AG20443 (cell line): ENCODE results near the gene OSGIN1.

Experiments used
- DNase-seq: peaks from one replicate; pipeline ENCODE4 v3.0.0; 2012; ENCODE audit warnings: low spot score, mixed read lengths

Gene OSGIN1

GRCh38 chr16:83952940-83953795 lies at the start of gene OSGIN1:
OSGIN1 (plus strand) TSS chr16:83953240; CDS start chr16:83957672, 4,432 bp downstream.
- peak; percentile 98 for DNase-seq

GRCh38 chr16:83903751-83904150 lies 49.3 kb upstream of the OSGIN1 start:
- peak; percentile 46 for DNase-seq

- no peak for DNase-seq
Observed at GRCh38 chr16:83906683-83907082, 46.4 kb upstream of the OSGIN1 start.

GRCh38 chr16:83907111-83907510 lies 45.9 kb upstream of the OSGIN1 start:
- DNase-seq, result no peak

- no peak for DNase-seq
Observed at GRCh38 chr16:83907631-83908250, 45.3 kb upstream of the OSGIN1 start.

GRCh38 chr16:83908798-83909197 lies 44.2 kb upstream of the OSGIN1 start:
- no peak for DNase-seq

GRCh38 chr16:83911290-83911689 lies 41.8 kb upstream of the OSGIN1 start:
- no peak for DNase-seq

GRCh38 chr16:83912519-83913244 lies 40.4 kb upstream of the OSGIN1 start:
- DNase-seq, result no peak

- no peak for DNase-seq
Observed at GRCh38 chr16:83913245-83913633, 39.8 kb upstream of the OSGIN1 start.

GRCh38 chr16:83914091-83914710 lies 38.8 kb upstream of the OSGIN1 start:
- DNase-seq, result no peak

GRCh38 chr16:83915081-83915480 lies 38.0 kb upstream of the OSGIN1 start:
- DNase-seq, result no peak

- DNase-seq, result no peak
Observed at GRCh38 chr16:83915491-83915890, 37.5 kb upstream of the OSGIN1 start.

GRCh38 chr16:83917152-83918120 lies 35.6 kb upstream of the OSGIN1 start:
- no peak for DNase-seq

GRCh38 chr16:83920894-83921491 lies 32.0 kb upstream of the OSGIN1 start:
- DNase-seq, result no peak

GRCh38 chr16:83923581-83924365 lies 29.3 kb upstream of the OSGIN1 start:
- no peak for DNase-seq

GRCh38 chr16:83924686-83925085 lies 28.4 kb upstream of the OSGIN1 start:
- DNase-seq, result no peak

GRCh38 chr16:83925095-83925905 lies 27.7 kb upstream of the OSGIN1 start:
- no peak for DNase-seq

GRCh38 chr16:83925957-83926725 lies 26.9 kb upstream of the OSGIN1 start:
- DNase-seq, result no peak
